Naive thymus-derived CD4-positive, alpha-beta T cell (primary cell): ENCODE measurements around the gene HBG1. TPM values are rescaled to one million over a fixed set of nuclear protein-coding genes. Genes with fewer than 3 reads are reported as not detected.

ENCODE experiments used
- ATAC-seq: fragments of 150-1000 bp; cut with Tn5 transposase; 2 replicates; pipeline ENCODE4 v1.10.0; 2021; ENCODE audit warnings: mild to moderate bottlenecking, moderate library complexity
- CTCF ChIA-PET: fragments of 350-600 bp; sonication (Branson Sonifier 250); formaldehyde crosslinking; loops from one replicate; lab custom pipeline; 2021; ENCODE audit warnings: antibody characterized with exemption; lab: Charles Lee
- POLR2A ChIA-PET: fragments of 350-600 bp; sonication (Branson Sonifier 250); formaldehyde crosslinking; loops from one replicate; lab custom pipeline; 2021; ENCODE audit warnings: antibody characterized with exemption, inconsistent platforms; lab: Charles Lee
- DNase-seq, 9 donors: peaks; one replicate each; pipeline versions ENCODE4 v3.0.0 to v3.0.0-alpha.2; 2020 to 2022; ENCODE audit warnings: mixed read lengths in 1 of 9
- H3K27ac ChIP-seq: one replicate; pipeline ENCODE4 v1.7.0; 2013; ENCODE audit warnings: mild to moderate bottlenecking, low read depth, low read length, moderate library complexity
- H3K27me3 ChIP-seq, 2 donors: one replicate each; pipeline ENCODE4 v1.7.0; 2013; ENCODE audit warnings: low read length in 2 of 2, mild to moderate bottlenecking in 2 of 2, moderate library complexity in 2 of 2; ENCODE audit not compliant: control insufficient read depth in 2 of 2, insufficient read depth in 2 of 2
- H3K36me3 ChIP-seq, 3 experiments: 1 replicate in 2 of 3; 2 replicates in 1 of 3; pipeline ENCODE4 v1.7.0; 2013; ENCODE audit warnings: low read length in 3 of 3, mild to moderate bottlenecking in 3 of 3, moderate library complexity in 1 of 3; ENCODE audit not compliant: insufficient read depth in 3 of 3, control insufficient read depth in 2 of 3
- H3K4me1 ChIP-seq, 2 donors: one replicate each; pipeline ENCODE4 v1.7.0; 2013; ENCODE audit warnings: low read length in 2 of 2, mild to moderate bottlenecking in 2 of 2, moderate library complexity in 1 of 2; ENCODE audit not compliant: control insufficient read depth in 2 of 2, insufficient read depth in 2 of 2
- H3K4me3 ChIP-seq: 2 replicates; pipeline ENCODE4 v1.7.0; 2013; ENCODE audit warnings: mild to moderate bottlenecking, low read length
- H3K9me3 ChIP-seq, 3 experiments: 1 replicate in 2 of 3; 2 replicates in 1 of 3; pipeline ENCODE4 v1.7.0; 2013; ENCODE audit warnings: low read length in 3 of 3; ENCODE audit not compliant: control insufficient read depth in 2 of 3
- H3K27ac Mint-ChIP-seq, 9 donors: one replicate each; pipeline ENCODE4 v1.8.0; 2020 to 2022; ENCODE audit warnings: mixed read lengths in 9 of 9, mild to moderate bottlenecking in 8 of 9, moderate library complexity in 5 of 9, inconsistent platforms in 2 of 9
- H3K27me3 Mint-ChIP-seq, 5 donors: one replicate each; pipeline ENCODE4 v1.8.0; 2021 to 2022; ENCODE audit warnings: mixed read lengths in 5 of 5, mild to moderate bottlenecking in 1 of 5
- H3K36me3 Mint-ChIP-seq, 5 donors: one replicate each; pipeline ENCODE4 v1.8.0; 2020 to 2022; ENCODE audit warnings: mixed read lengths in 5 of 5, mild to moderate bottlenecking in 3 of 5, inconsistent platforms in 1 of 5
- H3K4me1 Mint-ChIP-seq, 7 donors: one replicate each; pipeline ENCODE4 v1.8.0; 2020 to 2022; ENCODE audit warnings: mixed read lengths in 7 of 7, mild to moderate bottlenecking in 3 of 7, inconsistent platforms in 1 of 7
- H3K4me3 Mint-ChIP-seq, 10 donors: one replicate each; pipeline ENCODE4 v1.8.0; 2020 to 2022; ENCODE audit warnings: mild to moderate bottlenecking in 10 of 10, mixed read lengths in 10 of 10, moderate library complexity in 6 of 10, inconsistent platforms in 2 of 10
- H3K9me3 Mint-ChIP-seq, 11 donors: one replicate each; pipeline ENCODE4 v1.8.0; 2020 to 2022; ENCODE audit warnings: mixed read lengths in 11 of 11, mild to moderate bottlenecking in 4 of 11, inconsistent platforms in 1 of 11, moderate library complexity in 1 of 11
- intact Hi-C, 2 donors: fragments of 100-400 bp; cut with micrococcal nuclease; formaldehyde crosslinking; loops; one replicate each; pipeline ENCODE4 v1.15.1; 2023
- polyA plus RNA-seq, 2 donors: library from polyadenylated mRNA; unstranded; fragments of 300-500 nt; fragmentation: Illumina TruSeq; gene quantifications; one replicate each; pipeline ENCODE4 v1.2.3, GENCODE V29; 2021
- total RNA-seq, 6 experiments: library from RNA in 5 of 6; stranded (reverse) in 5 of 6; gene quantifications; 1 replicate in 5 of 6; 2 replicates in 1 of 6; pipeline ENCODE4 v1.2.3 and lab custom pipeline; 2021 to 2026

Gene HBG1
- total and polyA plus RNA-seq, 7 experiments from 2014 or later, result not detected

- CTCF ChIA-PET, result no interaction called here
- Histone ChIP-seq H3K27ac (no peak overlapping the region), H3K27me3 (peaks cover 0 to 3% of the 10 kb centered on the region in 2 donors), H3K4me1 (no peaks in the 10 kb centered on the region), H3K9me3 (no peaks in the 10 kb centered on the region), H3K4me3 (no peak overlapping the region), H3K36me3 (no peaks in the 10 kb centered on the region)
- Mint-ChIP-seq H3K9me3 (peaks cover 0 to 1% (median 0%) of the 10 kb centered on the region in 11 donors), H3K4me1 (no peaks in the 10 kb centered on the region), H3K4me3 (no peak overlapping the region), H3K27me3 (peaks cover 5 to 31% (median 24%) of the 10 kb centered on the region in 5 donors), H3K27ac (no peak overlapping the region), H3K36me3 (no peaks in the 10 kb centered on the region)
- DNase-seq, result no peak
- ATAC-seq, result no peak
- POLR2A ChIA-PET, result no interaction called here
- intact Hi-C loops, result no loop called here
Observed at GRCh38 chr11:5242933-5243815, 6.5 kb downstream of the HBG1 start.

- DNase-seq (no peak), ATAC-seq (no peak)
- H3K9me3 ChIP-seq, result no peaks in the 10 kb centered on the region
- Mint-ChIP-seq H3K27me3 (peaks cover 5 to 35% (median 24%) of the 10 kb centered on the region in 5 donors), H3K4me1 (no peaks in the 10 kb centered on the region), H3K36me3 (no peaks in the 10 kb centered on the region), H3K9me3 (peaks cover 0 to 1% (median 0%) of the 10 kb centered on the region in 11 donors), H3K4me3 (no peak overlapping the region), H3K27ac (no peak overlapping the region)
- H3K4me3 ChIP-seq, result no peak overlapping the region
- H3K36me3 ChIP-seq, result no peaks in the 10 kb centered on the region
- H3K4me1 ChIP-seq, result no peaks in the 10 kb centered on the region
- POLR2A ChIA-PET, result no interaction called here
- H3K27ac ChIP-seq, result no peak overlapping the region
- H3K27me3 ChIP-seq, result peaks cover 0 to 3% of the 10 kb centered on the region in 2 donors
- intact Hi-C loops, result no loop called here
- CTCF ChIA-PET, result no interaction called here
Observed at GRCh38 chr11:5242208-5242607, 7.4 kb downstream of the HBG1 start.

- Mint-ChIP-seq H3K4me1 (no peaks in the 10 kb centered on the region), H3K27me3 (peaks cover 3 to 34% (median 22%) of the 10 kb centered on the region in 5 donors), H3K36me3 (no peaks in the 10 kb centered on the region), H3K9me3 (peaks cover 0 to 1% (median 0%) of the 10 kb centered on the region in 11 donors), H3K4me3 (no peak overlapping the region), H3K27ac (no peak overlapping the region)
- ChIA-PET CTCF (no interaction called here), POLR2A (no interaction called here)
- Histone ChIP-seq H3K4me1 (no peaks in the 10 kb centered on the region), H3K4me3 (no peak overlapping the region), H3K36me3 (no peaks in the 10 kb centered on the region), H3K27me3 (peaks cover 0 to 3% of the 10 kb centered on the region in 2 donors), H3K27ac (no peak overlapping the region), H3K9me3 (no peaks in the 10 kb centered on the region)
- intact Hi-C loops, result no loop called here
- DNase-seq, result no peak
- no peak for ATAC-seq
Observed at GRCh38 chr11:5241458-5241857, 8.2 kb downstream of the HBG1 start.

- intact Hi-C loops, result no loop called here
- no peaks in the 10 kb centered on the region for H3K36me3 Mint-ChIP-seq
- H3K4me3 Mint-ChIP-seq, result no peak overlapping the region
- ChIA-PET CTCF (no interaction called here), POLR2A (no interaction called here)
- no peak overlapping the region for H3K4me3 ChIP-seq
- no peaks in the 10 kb centered on the region for H3K4me1 ChIP-seq
- no peaks in the 10 kb centered on the region for H3K36me3 ChIP-seq
- peaks cover 6 to 35% (median 23%) of the 10 kb centered on the region in 5 donors for H3K27me3 Mint-ChIP-seq
- H3K9me3 Mint-ChIP-seq, result peaks cover 0 to 1% (median 0%) of the 10 kb centered on the region in 11 donors
- peaks cover 0 to 3% of the 10 kb centered on the region in 2 donors for H3K27me3 ChIP-seq
- no peak for DNase-seq
- H3K4me1 Mint-ChIP-seq, result no peaks in the 10 kb centered on the region
- no peak overlapping the region for H3K27ac Mint-ChIP-seq
- no peaks in the 10 kb centered on the region for H3K9me3 ChIP-seq
- ATAC-seq, result no peak
- H3K27ac ChIP-seq, result no peak overlapping the region
Observed at GRCh38 chr11:5240458-5240857, 9.2 kb downstream of the HBG1 start.

- DNase-seq, result no peak
- H3K9me3 Mint-ChIP-seq, result peaks cover 0 to 1% (median 0%) of the 10 kb centered on the region in 11 donors
- Histone ChIP-seq H3K27ac (no peak overlapping the region), H3K4me3 (no peak overlapping the region), H3K9me3 (no peaks in the 10 kb centered on the region), H3K36me3 (no peaks in the 10 kb centered on the region), H3K4me1 (no peaks in the 10 kb centered on the region), H3K27me3 (peaks cover 0 to 3% of the 10 kb centered on the region in 2 donors)
- H3K27ac Mint-ChIP-seq, result no peak overlapping the region
- no peaks in the 10 kb centered on the region for H3K4me1 Mint-ChIP-seq
- ChIA-PET POLR2A (no interaction called here), CTCF (no interaction called here)
- H3K4me3 Mint-ChIP-seq, result no peak overlapping the region
- intact Hi-C loops, result no loop called here
- H3K36me3 Mint-ChIP-seq, result no peaks in the 10 kb centered on the region
- peaks cover 6 to 35% (median 20%) of the 10 kb centered on the region in 5 donors for H3K27me3 Mint-ChIP-seq
- no peak for ATAC-seq
Observed at GRCh38 chr11:5240056-5240455, 9.6 kb downstream of the HBG1 start.

- DNase-seq, result no peak
- no peaks in the 10 kb centered on the region for H3K36me3 ChIP-seq
Observed at GRCh38 chr11:5239046-5239445, 10.6 kb downstream of the HBG1 start.

More at GRCh38 chr11:5239046-5239445, 10.6 kb downstream of the HBG1 start:
- POLR2A ChIA-PET, result no interaction called here
- Histone ChIP-seq H3K27me3 (peaks cover 0 to 3% of the 10 kb centered on the region in 2 donors), H3K27ac (no peak overlapping the region), H3K9me3 (no peaks in the 10 kb centered on the region), H3K4me1 (no peaks in the 10 kb centered on the region), H3K4me3 (no peak overlapping the region)
- Mint-ChIP-seq H3K9me3 (peaks cover 0 to 1% (median 0%) of the 10 kb centered on the region in 11 donors), H3K4me3 (no peak overlapping the region), H3K27me3 (peaks cover 6 to 31% (median 15%) of the 10 kb centered on the region in 5 donors), H3K36me3 (no peaks in the 10 kb centered on the region), H3K27ac (no peak overlapping the region), H3K4me1 (peaks cover 0 to 6% (median 0%) of the 10 kb centered on the region in 7 donors)
- ATAC-seq, result no peak
- CTCF ChIA-PET, result no interaction called here
- intact Hi-C loops, result no loop called here
